WERI-Rb-1 (cell line): ENCODE results near the gene TNFRSF8.

Experiments
- DNase-seq: peaks from one replicate; pipeline ENCODE4 v3.0.0-alpha.2; 2020
- H3K27ac ChIP-seq: fragments of 250-450 bp; sonication (Bioruptor Pico); 2 replicates; pipeline ENCODE4 v1.5.1; 2020; ENCODE audit warnings: mild to moderate bottlenecking, moderate library complexity
- H3K27me3 ChIP-seq: fragments of 250-450 bp; sonication (Bioruptor Pico); 2 replicates; pipeline ENCODE4 v1.5.1; 2021; ENCODE audit warnings: mild to moderate bottlenecking, low read depth, moderate library complexity; ENCODE audit not compliant: insufficient read depth, severe bottlenecking
- H3K36me3 ChIP-seq: fragments of 250-450 bp; sonication (Bioruptor Pico); 2 replicates; pipeline ENCODE4 v1.5.1; 2020; ENCODE audit warnings: mild to moderate bottlenecking, moderate library complexity
- H3K4me3 ChIP-seq: 2 replicates; pipeline ENCODE4 v1.5.1; 2011; ENCODE audit warnings: low read depth, mild to moderate bottlenecking, control low read depth, low read length
- H3K9me3 ChIP-seq: fragments of 250-450 bp; sonication (Bioruptor Pico); 2 replicates; pipeline ENCODE4 v1.5.1; 2021; ENCODE audit warnings: mild to moderate bottlenecking, moderate library complexity; ENCODE audit not compliant: severe bottlenecking
- CTCF ChIP-seq: IDR thresholded peaks from 2 replicates; pipeline ENCODE4 v1.5.1; 2011; ENCODE audit warnings: low read depth, mild to moderate bottlenecking, control low read depth, inconsistent platforms, low read length

Gene TNFRSF8

DNA sequence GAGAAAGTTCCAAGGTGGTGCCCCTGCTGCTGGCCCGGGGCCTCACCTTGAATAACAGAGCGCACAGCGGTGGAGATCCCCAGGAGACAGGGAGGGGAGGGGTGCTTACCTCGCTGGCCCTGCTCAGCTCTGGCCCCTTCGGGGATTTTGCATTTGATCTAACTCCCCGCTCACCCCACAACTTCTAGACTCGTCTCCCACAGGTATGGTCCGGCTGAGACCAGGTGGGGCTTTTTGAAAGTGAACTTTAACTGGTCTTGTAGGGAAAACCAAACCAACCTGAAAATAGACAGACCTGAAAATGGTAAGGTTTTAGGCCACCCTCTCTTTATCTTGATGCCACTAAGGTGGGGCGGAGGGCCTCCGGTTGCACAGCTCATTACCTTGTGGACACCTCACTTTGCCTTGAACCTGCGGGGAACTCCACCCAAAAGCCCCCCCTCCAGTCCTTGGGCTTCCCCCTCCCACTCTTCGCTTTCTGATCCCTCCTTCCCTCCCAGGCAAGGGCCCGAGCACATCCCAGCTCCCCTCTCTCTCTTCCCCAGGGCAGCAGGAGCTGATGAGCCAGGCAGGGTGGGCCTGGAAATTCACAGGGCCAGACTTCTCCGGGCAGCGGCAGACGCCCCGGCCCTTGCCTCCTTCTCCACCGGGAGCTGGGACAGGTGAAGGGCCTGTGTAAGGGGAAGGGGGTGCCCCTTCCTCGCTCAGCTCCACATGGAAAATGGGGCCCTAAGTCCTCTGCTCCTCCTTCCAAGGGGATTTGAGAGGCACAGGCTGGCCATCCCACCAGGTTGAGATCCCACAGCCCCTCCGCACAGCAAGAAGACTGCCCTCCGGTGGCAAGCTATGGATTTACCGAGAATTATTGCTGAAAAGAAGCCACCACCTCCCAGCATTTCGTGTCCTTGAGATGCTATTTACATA is 16.1 kb downstream of the TNFRSF8 start:
- no peak overlapping the region for H3K4me3 ChIP-seq
- peak; percentile 73 for TF ChIP-seq CTCF
- no peak overlapping the region for H3K27ac ChIP-seq
- H3K27me3 ChIP-seq = no peaks in the 10 kb centered on the region
- DNase-seq = peak; percentile 72
- H3K36me3 ChIP-seq = no peaks in the 10 kb centered on the region
- peaks cover 10% of the 10 kb centered on the region for H3K9me3 ChIP-seq

DNA sequence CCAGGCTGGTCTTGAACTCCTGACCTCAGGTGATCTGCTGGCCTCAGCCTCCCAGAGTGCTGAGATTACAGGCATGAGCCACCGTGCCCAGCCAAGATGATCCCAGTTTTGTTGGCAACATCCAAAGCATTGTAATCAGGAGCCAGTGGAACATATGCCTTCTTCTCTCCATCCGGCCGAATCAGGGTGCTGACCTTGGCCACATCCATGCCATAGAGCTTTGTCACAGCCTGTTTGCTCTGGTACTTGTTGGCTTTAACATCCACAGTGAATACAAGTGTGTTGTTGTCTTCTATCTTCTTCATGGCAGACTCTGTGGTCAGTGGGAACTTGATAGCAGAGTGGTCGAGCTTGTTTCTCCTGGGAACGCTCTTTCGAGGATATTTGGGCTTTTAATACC is 17.1 kb downstream of the TNFRSF8 start:
- no peak overlapping the region for H3K27ac ChIP-seq

GRCh38 chr1:12080773-12081556 is 17.9 kb downstream of the TNFRSF8 start:
- peaks cover 10% of the 10 kb centered on the region for H3K9me3 ChIP-seq
- H3K27ac ChIP-seq = no peak overlapping the region
- no peak for TF ChIP-seq CTCF
- no peaks in the 10 kb centered on the region for H3K27me3 ChIP-seq
- no peak for DNase-seq
- no peaks in the 10 kb centered on the region for H3K36me3 ChIP-seq
- H3K4me3 ChIP-seq = no peak overlapping the region

More for the DNA sequence above, 17.1 kb downstream of the TNFRSF8 start:
- DNase-seq = no peak
- H3K27me3 ChIP-seq = no peaks in the 10 kb centered on the region
- H3K4me3 ChIP-seq = no peak overlapping the region
- H3K36me3 ChIP-seq = no peaks in the 10 kb centered on the region
- no peak for TF ChIP-seq CTCF
- H3K9me3 ChIP-seq = peaks cover 10% of the 10 kb centered on the region

GRCh38 chr1:12081648-12082396 is 18.7 kb downstream of the TNFRSF8 start:
- no peak overlapping the region for H3K27ac ChIP-seq
- H3K4me3 ChIP-seq = no peak overlapping the region
- H3K9me3 ChIP-seq = peaks cover 11% of the 10 kb centered on the region
- DNase-seq = no peak
- H3K27me3 ChIP-seq = no peaks in the 10 kb centered on the region
- H3K36me3 ChIP-seq = no peaks in the 10 kb centered on the region
- no peak for TF ChIP-seq CTCF

DNA sequence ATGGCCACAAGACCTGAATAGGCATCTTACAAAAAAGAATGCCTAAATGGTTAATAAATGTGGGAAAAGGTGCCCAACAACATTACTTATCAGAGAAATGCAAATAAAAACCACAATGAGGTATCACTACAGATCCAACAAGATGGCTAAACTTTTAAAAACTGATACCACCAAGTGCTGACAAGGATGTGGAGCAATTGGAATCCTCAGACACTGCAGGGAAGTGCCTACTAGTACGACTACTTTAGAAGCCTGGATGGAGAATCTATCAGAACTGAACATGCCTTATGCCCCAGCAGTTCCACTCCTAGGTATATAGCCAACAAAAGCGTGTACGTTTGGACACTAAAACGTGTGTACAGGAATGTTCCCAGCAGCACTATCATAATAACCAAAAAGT is 19.9 kb downstream of the TNFRSF8 start:
- Histone ChIP-seq H3K4me3 (no peak overlapping the region), H3K9me3 (peaks cover 11% of the 10 kb centered on the region), H3K27ac (no peak overlapping the region), H3K27me3 (no peaks in the 10 kb centered on the region), H3K36me3 (no peaks in the 10 kb centered on the region)
- no peak for DNase-seq
- TF ChIP-seq CTCF = no peak
